ENCODE data around the gene CUL5.
"Not testable (repeated sequence)": the region's sequence is repeated elsewhere in the genome, so short reads cannot be mapped to it uniquely, and the experiment has no call there.

CUL5 gene

DNA sequence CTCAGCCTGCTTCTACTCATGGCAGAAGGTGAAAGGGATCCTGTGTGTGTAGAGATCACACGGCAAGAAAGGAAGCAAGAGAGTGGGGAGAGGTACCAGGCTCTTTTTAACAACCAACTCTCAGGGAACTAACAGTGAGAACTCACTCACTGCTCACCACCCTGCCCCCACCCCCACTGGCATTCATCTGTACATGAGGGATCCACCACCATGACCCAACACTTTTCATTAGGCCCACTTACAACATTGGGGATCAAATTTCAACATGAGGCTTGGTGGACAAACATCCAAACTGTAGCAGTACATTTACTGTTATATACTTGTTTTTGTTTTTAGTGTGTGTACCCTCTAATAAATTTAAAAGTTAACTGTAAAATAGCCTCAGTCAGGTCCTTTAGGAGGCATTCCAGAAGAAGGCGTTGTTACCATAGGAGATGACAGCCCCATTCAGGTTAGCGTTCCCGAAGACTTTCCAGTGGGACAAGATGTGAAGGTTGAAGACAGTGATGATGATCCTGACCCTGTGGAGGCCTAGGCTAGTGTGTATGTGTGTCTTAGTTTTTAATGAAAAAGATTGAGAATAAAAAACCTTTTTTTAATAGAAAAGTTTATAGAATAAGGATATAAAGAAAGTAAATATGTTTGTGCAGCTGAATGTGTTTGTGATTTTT is 11.3 kb downstream of the CUL5 start:
- in situ Hi-C loops (cut with MboI; ENCODE audit: low sequenced_read_pairs) = no loop called here

DNA sequence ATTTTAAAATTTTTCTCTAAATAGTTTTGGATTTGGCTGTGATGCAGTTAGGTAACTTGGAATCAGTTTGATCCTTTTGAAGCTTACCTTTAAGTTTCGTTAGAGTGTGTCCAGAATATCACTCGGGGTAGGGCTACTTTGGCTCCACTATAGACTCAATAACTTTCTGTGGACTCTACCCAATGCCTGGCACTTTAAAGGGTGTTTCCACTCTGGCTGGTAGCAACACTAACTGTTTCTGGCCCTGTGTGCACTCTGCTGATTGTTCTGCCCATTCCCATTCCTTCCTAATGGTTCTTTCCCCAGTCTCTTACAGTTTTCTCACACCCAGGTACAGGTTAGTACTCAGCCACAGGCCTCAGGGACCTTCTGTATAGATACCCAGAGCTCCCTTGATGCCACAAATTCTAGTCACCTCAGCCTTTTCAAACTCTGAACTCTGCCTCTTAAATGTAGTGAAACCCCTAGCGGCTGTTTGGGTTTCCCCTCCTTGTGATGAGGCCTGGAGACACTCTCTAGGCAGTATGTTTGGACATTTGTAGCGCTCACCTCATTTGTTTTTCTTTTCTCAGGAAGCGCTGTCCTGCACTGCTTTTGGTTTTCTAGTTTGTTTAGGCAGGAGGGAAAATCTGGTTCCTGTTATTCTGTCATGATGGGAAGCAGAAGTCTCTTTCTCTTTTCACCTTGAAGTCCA is 16.8 kb downstream of the CUL5 start:
- in situ Hi-C loops (cut with MboI; ENCODE audit: low sequenced_read_pairs) = no loop called here

- in situ Hi-C loops (cut with MboI; ENCODE audit: low sequenced_read_pairs) = no loop called here
Observed at GRCh38 chr11:108027057-108027456, 18.4 kb downstream of the CUL5 start.

DNA sequence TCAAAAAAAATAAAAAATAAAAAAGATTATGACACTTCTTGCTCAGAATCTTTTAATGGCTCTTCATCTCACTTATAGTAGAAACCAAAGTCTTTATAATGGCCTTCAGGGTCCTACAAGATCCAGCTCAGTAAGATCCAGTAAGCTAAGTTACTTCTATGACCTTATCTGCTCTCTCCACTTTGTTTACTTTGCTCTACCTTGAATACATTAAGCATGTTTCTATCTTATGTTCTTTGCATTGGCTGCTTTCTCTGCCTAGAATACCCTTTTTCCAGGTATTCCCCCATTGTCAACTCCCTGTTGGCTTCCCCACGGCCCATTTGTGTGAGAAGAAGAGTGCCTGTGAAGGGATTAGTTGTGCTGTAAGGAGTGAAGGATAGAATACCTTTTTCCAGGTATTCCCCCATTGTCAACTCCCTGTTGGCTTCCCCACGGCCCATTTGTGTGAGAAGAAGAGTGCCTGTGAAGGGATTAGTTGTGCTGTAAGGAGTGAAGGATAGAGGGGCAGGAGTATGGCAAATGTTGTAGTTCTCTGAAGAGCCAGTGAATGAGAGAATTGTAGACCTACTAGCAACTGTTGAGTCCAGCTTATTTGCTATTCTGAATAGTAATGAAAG is 20.2 kb downstream of the CUL5 start:
- in situ Hi-C loops (cut with MboI; ENCODE audit: low sequenced_read_pairs) = not testable (repeated sequence)

- in situ Hi-C loops (cut with MboI; ENCODE audit: low sequenced_read_pairs) = not testable (repeated sequence)
Observed at GRCh38 chr11:108031604-108032003, 22.9 kb downstream of the CUL5 start.

GRCh38 chr11:108032800-108033199 is 24.1 kb downstream of the CUL5 start:
- in situ Hi-C loops (cut with MboI; ENCODE audit: low sequenced_read_pairs) = no loop called here

DNA sequence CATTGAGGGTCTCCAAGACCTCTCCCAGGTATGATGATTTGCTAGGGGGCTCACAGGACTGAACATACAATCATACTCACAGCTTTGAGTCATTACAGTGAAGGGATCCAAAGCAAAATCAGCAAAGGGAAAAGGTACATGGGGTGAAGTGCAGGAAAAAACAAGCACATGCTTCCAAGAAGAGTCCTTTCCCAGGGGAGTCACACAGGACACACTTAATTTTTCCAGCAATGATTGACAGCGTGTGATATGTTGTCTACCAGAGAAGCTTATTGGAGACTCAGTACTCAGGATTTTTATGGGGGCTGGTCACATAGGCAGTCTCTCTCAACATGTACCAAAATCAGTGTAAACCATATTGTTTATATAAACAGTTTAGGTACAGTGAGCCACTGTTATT is 25.3 kb downstream of the CUL5 start:
- in situ Hi-C loops (cut with MboI; ENCODE audit: low sequenced_read_pairs) = no loop called here

- in situ Hi-C loops (cut with MboI; ENCODE audit: low sequenced_read_pairs) = no loop called here
Observed at GRCh38 chr11:108034952-108035351, 26.3 kb downstream of the CUL5 start.

DNA sequence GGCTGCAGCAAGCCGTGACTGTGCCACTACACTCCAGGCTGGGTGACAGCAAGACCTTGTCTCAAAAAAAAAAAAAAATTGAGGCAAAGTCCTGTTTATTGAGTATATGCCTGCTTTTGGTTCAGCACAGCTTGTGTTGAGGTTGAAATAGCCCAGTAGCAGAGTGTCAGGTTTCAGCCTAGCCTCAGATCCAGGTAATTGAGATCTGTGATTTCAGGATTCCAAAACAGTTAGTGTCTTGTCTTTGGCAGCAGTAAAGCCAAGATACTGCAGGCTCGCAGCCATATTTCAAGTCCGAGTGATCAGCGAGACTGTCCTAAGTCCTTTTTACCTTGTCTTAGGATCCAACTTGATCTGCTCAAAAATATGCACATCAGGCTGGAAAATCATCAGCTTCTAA is 27.0 kb downstream of the CUL5 start:
- in situ Hi-C loops (cut with MboI; ENCODE audit: low sequenced_read_pairs) = no loop called here

DNA sequence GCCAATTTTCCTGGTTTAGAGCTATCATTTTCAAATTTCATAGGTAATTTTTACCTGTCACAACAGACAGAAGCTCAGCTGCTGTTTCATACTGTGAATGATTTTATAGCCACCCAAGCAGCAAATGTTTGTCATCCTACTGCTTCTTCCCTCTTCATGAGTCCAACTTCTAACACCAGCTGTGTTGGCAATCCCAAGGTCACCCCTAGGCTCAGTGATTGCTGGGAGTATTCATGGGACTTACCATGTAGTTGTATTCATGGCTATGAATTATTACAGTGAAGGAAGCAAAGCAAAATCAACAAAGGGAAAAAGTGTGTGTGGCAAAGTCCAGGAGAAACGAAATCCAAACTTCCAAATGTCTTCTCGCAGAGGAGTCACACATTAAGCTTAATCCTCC is 28.5 kb downstream of the CUL5 start:
- in situ Hi-C loops (cut with MboI; ENCODE audit: low sequenced_read_pairs) = no loop called here

GRCh38 chr11:108037636-108038035 is 28.9 kb downstream of the CUL5 start:
- in situ Hi-C loops (cut with MboI; ENCODE audit: low sequenced_read_pairs) = no loop called here

DNA sequence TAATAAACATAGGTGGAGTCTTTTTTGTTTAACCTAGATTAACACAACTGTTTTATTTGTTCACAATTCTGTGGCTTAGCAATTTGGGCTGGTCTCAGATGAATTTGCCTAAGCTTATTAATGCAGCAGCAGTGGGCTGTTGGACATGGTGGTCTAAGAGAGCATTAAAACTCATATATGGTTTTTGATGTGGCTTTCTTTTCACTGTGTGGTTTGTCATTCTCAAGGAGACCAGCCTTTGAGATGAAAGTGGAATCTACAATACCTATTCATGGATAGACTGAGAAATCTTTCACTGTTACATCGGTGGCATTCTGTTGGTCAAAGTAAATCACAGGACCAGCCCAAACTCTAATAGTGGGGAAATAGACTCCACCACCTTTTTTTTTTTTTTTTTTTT is 39.6 kb downstream of the CUL5 start:
- in situ Hi-C loops (cut with MboI; ENCODE audit: low sequenced_read_pairs) = no loop called here

GRCh38 chr11:108062336-108062735 is 53.6 kb downstream of the CUL5 start:
- in situ Hi-C loops (cut with MboI; ENCODE audit: low sequenced_read_pairs) = no loop called here

DNA sequence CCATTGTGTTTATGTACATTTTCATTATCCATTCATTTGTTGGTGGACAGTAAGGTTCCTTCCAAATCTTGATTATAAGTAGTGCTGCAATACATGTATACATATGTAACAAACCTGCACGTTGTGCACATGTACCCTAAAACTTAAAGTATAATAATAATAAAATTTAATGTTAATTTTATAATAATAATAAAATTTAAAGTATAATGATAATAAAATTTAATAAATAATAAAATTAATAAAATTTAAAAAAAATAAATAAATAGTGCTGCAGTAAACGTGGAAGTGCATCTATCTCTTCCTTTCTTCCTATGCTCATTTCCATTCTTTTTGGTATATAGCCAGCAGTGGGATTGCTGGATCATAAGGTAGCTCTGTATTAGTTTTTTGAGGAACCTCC is 54.7 kb downstream of the CUL5 start:
- in situ Hi-C loops (cut with MboI; ENCODE audit: low sequenced_read_pairs) = no loop called here

GRCh38 chr11:108069947-108070346 is 61.2 kb downstream of the CUL5 start:
- in situ Hi-C loops (cut with MboI; ENCODE audit: low sequenced_read_pairs) = no loop called here

- in situ Hi-C loops (cut with MboI; ENCODE audit: low sequenced_read_pairs) = no loop called here
Observed at GRCh38 chr11:108084811-108085210, 76.1 kb downstream of the CUL5 start.

DNA sequence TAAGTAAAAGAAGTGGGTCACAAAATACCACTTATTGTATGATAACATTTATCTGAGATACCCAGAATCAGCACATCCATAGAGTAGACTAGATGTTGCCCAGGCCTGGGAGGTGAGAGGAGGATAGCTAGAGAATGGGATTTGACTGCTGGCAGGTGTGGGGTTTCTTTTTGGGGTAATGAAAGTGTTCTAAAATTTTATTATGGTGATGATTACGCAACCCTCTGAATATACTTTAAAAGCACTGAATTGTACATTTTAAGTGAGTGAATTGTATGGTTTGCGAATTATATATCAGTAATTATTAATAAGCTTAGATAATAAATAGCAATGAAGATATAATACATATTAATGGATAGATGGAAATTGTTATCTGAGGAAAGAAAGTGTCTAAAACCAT is 77.0 kb downstream of the CUL5 start:
- in situ Hi-C loops (cut with MboI; ENCODE audit: low sequenced_read_pairs) = no loop called here

DNA sequence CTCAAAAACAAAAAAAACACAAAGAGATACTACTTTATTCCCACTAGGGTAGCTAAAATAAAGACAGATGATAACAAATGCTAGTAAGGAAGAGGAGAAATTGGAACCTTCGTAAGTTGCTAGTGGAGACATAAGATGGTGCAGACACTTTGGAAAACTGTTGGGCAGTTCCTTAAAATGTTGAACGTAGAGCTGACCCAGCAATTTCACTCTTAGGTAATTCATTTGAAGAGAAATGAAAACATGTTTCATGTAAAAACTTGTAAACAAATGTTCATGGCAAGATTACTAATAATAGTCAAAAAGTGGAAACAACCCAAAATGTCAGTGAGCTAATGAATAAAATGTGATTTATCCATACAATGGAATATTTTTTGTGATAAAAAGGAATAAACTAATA is 83.4 kb downstream of the CUL5 start:
- in situ Hi-C loops (cut with MboI; ENCODE audit: low sequenced_read_pairs) = no loop called here

DNA sequence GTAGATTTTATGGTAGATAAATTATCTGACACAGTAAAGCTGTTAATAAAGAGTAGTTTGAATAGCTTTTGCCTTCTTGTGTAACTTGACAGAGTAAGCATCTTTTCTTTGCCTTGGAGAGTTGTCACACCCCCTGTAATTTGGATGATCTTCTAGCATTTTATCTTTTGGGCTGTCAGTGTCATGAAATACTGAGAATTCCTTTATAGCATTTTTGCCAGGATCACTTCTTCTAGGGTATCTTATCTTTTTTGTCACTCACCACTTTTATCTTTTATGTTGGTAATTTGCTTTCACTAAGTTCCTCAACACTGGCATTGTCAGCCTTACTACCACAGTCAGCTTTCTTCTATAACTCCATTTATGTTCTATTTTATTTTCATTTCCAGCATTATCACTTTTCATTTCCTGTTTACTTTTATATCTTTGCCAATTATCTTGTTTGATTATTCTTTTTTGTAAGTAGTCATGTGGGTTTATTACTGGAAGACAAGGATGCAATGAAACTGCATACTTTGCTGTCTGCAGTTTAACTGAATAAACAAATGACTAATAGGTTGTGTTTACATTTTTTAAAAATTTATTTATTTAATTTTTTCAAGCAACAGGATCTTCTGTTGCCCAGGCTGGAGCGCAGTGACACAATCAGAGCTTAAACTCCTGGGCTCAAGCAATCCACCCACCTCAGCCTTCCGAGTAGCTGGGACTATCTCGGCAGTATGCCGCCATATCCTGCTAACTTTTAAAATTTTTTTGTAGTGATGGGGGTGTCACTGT is 84.6 kb downstream of the CUL5 start:
- in situ Hi-C loops (cut with MboI; ENCODE audit: low sequenced_read_pairs) = no loop called here

DNA sequence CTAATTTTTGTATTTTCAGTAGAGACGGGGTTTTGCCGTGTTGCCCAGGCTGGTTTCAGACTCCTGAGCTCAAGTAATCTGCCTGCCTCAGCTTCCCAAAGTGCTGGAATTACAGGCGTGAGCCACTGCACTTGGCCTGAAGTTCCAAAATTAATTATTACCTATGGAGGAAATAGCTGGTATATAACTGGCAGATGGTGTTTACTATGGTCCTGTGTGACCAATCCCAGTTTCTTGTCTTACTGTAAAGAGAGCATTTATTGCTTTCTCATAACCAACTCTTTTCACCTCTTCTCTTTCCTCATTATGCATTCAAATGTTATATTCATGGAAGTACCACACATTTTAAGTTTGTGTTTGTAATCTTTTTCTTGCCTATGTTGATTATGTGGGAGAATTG is 88.5 kb downstream of the CUL5 start:
- in situ Hi-C loops (cut with MboI; ENCODE audit: low sequenced_read_pairs) = no loop called here

DNA sequence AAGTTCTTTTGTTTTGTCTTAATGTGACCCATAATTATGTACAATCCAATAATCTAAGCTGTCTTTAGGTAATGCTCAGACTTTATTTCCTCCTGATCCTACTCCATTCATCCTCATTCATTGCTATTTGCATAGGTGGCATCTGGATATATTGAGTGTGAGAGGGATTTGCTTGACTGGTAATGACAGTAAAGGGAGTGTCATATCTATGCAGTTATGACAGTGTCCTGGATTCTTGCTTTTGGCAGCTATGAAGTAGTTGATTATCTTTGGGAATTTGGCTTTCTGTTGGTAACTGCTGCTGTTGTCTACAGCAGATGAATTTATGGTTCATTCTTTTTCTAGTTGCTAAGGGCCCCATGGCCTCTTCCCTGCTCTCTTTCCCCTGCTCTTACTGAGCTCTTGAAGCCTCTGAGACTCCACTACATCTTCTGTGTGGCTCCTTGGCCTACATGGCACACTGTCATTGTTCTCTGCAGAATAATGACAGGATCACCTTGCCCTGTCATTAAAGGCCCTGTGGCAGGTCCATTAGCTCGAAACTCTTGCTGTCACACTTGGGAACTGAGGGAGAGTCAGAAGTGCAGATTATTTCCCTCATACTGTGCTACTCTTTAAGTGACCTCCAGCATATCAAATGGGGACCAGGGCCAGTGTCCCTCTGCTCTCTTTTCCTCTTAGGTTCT is 92.5 kb downstream of the CUL5 start:
- in situ Hi-C loops (cut with MboI; ENCODE audit: low sequenced_read_pairs) = no loop called here
